Measurements from ENCODE around the gene SCIN.
A peak's percentile ranks its signal among the peaks of the same experiment; 100 is the strongest.
"Not testable (repeated sequence)": the region's sequence is repeated elsewhere in the genome, so short reads cannot be mapped to it uniquely, and the experiment has no call there.

SCIN gene

DNA sequence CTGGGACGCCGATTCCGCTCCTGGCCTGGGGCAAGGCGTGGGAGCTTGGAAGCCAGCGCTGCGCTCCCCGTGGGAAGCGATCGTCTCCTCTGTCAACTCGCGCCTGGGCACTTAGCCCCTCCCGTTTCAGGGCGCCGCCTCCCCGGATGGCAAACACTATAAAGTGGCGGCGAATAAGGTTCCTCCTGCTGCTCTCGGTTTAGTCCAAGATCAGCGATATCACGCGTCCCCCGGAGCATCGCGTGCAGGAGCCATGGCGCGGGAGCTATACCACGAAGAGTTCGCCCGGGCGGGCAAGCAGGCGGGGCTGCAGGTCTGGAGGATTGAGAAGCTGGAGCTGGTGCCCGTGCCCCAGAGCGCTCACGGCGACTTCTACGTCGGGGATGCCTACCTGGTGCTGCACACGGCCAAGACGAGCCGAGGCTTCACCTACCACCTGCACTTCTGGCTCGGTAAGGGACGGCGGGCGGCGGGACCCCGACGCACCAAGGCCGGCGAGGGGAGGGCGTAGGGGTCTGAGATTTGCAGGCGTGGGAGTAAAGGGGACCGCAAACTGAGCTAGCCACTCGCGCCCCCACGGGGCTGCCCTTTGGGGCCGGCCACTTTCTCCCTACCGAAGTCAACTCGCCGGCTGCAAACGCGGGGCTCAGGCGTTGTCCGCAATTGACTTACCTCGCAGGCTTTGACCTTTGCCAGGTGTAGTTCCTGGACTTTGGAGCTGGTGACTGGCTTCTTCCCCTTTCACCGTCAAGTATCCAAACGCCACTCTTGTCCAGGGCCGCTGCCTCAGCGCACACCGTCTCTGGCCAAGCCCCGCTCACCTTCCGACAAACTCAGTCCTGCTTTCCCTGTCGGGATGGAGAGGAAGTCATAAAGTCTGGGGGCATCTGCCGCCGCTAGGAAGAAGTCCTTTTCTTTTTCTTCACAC lies at the start of gene SCIN:
SCIN (plus strand) TSS at position 187 of the 928 bp plus-strand sequence; CDS start at position 254, 67 bp downstream.
- peak in 32 of 56 donors; percentile 2 to 64 (median 36) for DNase-seq

- no peak for DNase-seq
Observed at GRCh38 chr7:12524794-12525386, 45.6 kb upstream of the SCIN start.

DNA sequence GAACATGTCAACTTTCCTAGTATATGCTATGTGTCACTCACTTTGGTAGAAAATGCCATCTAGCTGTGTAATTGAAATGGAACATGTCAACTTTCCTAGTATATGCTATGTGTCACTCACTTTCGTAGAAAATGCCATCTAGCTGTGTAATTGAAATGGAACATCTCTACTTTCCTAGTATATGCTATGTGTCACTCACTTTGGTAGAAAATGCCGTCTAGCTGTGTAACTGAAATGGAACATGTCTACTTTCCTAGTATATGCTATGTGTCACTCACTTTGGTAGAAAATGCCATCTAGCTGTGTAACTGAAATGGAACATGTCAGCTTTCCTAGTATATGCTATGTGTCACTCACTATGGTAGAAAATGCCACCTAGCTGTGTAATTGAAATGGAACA lies 43.8 kb upstream of the SCIN start:
- DNase-seq: not testable (repeated sequence)

DNA sequence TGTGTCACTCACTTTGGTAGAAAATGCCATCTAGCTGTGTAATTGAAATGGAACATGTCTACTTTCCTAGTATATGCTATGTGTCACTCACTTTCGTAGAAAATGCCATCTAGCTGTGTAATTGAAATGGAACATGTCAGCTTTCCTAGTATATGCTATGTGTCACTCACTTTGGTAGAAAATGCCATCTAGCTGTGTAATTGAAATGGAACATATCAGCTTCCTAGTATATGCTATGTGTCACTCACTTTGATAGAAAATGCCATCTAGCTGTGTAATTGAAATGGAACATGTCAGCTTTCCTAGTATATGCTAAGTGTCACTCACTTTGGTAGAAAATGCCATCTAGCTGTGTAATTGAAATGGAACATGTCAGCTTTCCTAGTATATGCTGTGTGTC lies 42.9 kb upstream of the SCIN start:
- not testable (repeated sequence) for DNase-seq

- no peak for DNase-seq
Observed at GRCh38 chr7:12529971-12530710, 40.4 kb upstream of the SCIN start.

GRCh38 chr7:12531784-12532183 lies 38.7 kb upstream of the SCIN start:
- DNase-seq: no peak

DNA sequence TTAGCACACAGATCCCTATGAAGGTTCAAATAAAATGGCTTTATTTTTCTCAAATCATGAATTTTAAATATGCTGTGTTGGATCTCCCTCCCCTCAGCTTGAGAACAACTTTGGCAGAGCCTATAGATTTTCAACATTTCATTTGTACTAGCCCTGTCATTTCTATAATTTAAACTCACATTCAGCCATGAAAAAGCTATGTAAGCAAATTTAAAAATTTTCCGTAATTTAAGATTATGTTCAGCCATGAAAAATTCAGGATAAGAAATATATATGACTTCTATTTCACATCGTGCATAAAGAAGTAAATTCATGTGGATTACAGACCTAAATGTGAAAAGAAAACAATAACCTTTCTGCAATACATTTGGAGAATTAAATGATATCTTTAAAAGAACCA lies 36.5 kb upstream of the SCIN start:
- no peak for DNase-seq

GRCh38 chr7:12539681-12540080 lies 30.8 kb upstream of the SCIN start:
- DNase-seq: no peak

DNA sequence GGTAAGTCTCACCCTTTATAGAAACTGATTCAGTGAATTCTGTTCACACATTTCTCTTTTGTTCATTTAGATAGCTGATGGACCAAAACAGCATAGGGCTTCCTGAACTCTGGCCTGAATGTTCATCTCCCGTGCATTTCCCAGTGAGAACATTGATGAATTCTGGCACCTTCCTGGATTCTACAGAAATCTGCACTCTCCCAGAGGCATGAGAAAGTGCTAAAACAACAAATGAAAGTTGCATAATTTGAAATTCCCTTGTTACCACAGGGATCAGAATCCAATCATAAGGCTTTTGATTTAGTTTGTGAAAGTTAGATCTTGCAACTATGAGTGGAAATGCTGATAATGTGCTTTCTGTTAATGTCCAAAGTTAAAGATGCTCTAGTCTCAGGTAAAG lies 29.7 kb upstream of the SCIN start:
- DNase-seq: no peak

DNA sequence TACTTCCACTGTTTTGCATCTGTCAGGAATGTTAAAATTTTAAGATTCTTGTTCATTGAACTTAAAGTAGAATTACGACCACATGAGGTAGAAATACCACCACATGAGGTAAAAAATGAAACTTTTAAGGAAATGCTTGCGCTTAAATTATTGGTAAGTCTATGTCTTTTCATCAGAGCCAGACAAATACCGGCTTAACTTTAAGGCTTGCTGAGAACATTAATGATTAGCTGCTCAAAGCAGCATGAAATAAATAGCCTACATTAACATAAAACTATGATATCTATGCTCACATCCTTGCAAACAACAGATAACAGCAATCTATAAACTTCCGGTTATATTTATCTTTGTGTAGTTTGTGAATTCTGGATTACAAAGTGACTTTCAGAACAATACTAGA lies 26.9 kb upstream of the SCIN start:
- DNase-seq: no peak

DNA sequence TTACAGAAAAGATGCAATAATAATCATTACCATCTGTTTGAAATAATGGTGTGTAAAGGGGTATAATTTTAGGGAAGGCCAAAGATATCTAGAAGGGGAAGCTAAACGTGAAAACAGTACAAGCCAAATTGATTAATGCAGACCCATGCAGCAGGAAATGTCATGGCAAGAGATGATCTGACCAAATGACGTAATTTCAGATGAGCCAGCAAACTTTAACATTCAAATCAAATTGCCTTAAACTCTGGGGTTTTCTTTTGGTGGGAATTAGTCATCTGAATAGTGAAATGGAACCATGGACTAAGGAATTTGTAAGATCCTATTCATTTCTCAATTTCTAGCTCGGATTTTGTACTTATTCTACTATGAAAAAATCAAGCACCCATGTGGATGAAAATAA lies 21.4 kb upstream of the SCIN start:
- DNase-seq: no peak

GRCh38 chr7:12550956-12551355 lies 19.6 kb upstream of the SCIN start:
- no peak for DNase-seq

DNA sequence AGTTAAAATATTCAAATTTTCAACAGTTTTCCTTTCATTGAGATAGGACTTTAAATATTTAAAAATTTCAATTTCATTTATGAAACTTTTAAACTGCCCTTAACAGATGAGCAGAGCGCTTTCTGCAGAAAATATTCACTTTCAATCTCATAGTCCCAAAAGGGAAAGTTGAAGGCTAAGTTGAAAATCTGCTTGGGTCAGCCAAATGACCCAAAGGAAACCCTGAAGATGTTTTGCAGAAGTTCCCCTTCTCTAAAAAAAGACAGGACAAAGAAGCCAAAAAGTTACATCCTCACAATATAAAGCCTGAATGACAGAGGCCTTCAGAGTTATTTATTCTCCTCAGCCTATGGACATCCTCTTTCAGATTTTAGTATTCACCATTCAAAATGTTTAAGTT lies 17.6 kb upstream of the SCIN start:
- no peak for DNase-seq

DNA sequence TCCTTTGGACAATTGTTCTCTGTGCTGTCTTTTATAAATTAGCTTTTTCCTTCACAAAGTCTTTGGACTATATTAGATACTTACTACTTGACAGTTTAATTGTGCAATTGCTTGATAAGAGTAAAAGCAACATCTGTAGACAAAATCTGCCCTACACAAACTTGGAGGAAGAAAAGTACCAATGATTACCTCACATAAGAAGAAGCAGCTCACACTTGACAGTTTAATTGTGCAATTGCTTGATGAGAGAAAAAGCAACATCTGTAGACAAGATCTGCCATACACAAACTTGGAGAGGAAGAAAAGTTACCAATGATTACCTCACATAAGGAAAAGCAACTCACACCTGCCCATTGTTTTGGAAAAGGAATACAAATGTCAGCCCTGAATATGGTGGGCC lies 17.1 kb upstream of the SCIN start:
- no peak for DNase-seq

- DNase-seq: no peak
Observed at GRCh38 chr7:12554351-12554750, 16.2 kb upstream of the SCIN start.

- DNase-seq: no peak
Observed at GRCh38 chr7:12554872-12555271, 15.6 kb upstream of the SCIN start.

DNA sequence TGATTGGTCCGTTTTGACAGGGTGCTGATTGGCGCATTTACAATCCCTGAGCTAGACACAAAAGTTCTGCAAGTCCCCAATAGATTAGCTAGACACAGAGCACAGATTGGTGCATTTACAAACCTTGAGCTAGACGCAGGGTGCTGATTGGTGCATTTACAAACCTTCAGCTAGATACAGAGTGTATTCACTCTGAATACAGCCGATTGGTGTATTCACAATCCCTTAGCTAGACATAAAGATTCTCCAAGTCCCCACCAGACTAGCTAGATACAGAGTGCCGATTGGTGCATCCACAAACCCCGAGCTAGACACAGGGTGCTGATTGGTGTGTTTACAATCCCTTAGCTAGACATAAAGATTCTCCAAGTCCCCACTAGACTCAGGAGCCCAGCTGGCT lies 14.8 kb upstream of the SCIN start:
- DNase-seq: not testable (repeated sequence)

GRCh38 chr7:12556139-12556792 lies 14.3 kb upstream of the SCIN start:
- DNase-seq: not testable (repeated sequence)

DNA sequence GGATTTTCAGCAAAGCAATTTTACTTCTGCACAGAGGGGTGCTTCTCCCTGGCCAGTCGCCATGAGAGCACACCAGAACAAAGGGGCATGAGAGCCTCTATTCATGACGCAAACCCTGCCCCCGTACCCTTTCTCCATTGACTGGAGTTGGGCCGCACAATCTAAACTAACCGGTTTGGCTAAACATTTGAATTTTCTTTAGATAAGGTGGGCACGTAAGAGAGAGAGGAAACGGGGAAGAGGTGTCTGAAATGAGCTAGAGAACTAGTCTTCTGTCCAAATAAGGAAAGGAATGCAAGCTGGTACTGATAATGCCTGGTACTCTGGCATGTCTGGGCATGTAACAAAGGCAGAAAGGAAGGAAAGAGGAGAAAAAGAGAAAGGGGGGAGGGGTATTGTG lies 13.2 kb upstream of the SCIN start:
- DNase-seq: no peak

DNA sequence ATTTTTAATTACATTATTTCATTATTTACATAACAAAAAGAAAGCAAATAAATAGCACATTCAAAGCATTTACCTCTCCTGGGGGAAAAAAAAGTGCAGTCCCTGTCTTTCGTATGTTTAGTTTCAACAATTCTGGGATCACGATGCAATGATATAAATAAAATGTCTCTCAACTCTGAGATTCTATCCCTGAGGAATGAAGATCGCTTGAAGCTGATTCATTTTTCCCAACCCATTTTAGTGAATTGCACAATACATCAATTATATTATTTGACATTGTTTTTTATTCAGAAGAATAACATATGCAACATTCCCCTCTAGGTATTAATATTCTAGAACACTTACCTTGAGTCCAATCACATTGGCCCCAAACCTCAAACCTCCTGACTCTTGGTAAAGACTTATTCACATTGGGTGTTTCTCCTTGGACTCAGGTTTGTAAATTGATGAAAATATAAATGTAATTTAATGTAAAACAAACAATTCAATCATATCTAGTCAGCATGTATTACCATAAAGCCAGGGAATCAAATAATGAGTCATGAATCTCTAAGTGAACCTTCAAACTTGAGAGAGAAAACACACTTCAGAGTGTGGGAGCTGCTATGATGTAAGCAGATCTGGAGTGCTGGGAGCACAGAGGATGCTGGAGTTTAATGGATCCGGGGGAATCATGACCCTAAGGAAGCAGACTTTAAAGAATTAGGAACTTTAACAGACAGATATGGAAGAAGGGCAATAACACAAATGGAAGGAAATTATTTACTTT lies 5.3 kb upstream of the SCIN start:
- DNase-seq: no peak

DNA sequence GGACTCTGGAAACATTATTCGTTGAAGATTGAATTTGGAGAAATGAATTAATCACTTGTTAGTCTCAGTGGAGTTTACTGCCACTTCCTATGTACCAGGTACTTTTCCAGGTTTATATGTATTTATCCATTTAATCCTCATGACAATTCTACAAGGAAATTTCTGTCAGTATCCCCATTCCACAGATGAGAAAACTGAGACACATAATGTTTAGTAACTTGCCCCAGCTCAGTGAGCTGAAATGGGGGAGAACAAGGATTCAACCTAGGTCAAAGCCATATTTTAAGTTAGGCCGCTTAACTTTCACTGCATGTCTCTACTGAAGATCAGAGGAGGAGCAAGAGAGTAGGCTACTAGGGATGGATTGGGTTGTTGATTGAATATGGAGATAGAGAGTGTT lies 4.6 kb upstream of the SCIN start:
- DNase-seq: no peak

Measured in nucleus accumbens (tissue), 56 donors.